Measurements from ENCODE around the gene CSRP3. TPM values are rescaled to one million over a fixed set of nuclear protein-coding genes. Genes with fewer than 3 reads are reported as not detected.

CSRP3 gene
- total and polyA plus RNA-seq, 2 of the 4 experiments (the other 2 are of a cell fraction): not detected

DNA sequence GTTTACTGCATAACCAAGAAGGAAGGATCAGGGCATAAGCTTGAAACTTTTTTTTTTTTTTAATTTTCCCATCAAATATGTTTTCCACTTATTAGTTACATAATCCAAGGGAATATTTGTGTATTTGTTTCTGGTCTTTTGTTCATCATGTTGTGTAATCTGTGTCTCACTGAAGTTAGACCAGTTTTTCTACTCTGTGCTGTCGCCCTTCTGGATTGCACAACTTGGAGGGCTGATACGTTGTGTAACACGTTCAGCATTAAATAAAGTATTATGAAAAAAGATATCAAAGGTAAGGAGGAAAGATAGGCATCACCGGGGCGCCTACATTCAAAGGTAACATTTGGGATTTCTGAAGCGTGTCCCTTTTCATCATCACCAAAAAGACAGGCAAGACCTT lies 42.3 kb upstream of the CSRP3 start:
- ATAC-seq (ENCODE audit: low read depth) (no peak), DNase-seq (no peak)
- Histone ChIP-seq H2BK15ac (ENCODE audit: low read depth, low read length) (no peak overlapping the region), H3K9ac (ENCODE audit: low read depth, low read length) (no peak overlapping the region), H3K18ac (ENCODE audit: low read depth, low read length) (no peak overlapping the region), H3K79me1 (ENCODE audit: low read depth in 1 of 2, low read length in 2 of 2) (peaks cover 0 to 5% of the 10 kb centered on the region in 2 experiments; a peak in 1 of 4 replicates), H3K27ac (ENCODE audit: insufficient read depth, low read length) (no peak overlapping the region), H2BK20ac (ENCODE audit: low read depth, low read length) (no peak overlapping the region), H3K9me3 (ENCODE audit: control insufficient read depth, insufficient read depth, low read length) (no peaks in the 10 kb centered on the region), H3K4me2 (ENCODE audit: low read depth, low read length) (no peak overlapping the region), H4K5ac (ENCODE audit: low read depth, low read length) (no peak overlapping the region), H3K9me1 (ENCODE audit: insufficient read depth, low read length) (no peaks in the 10 kb centered on the region; the same call in 1 of the 2 replicates), H3K4ac (ENCODE audit: low read depth, low read length) (no peak overlapping the region), H3K27me3 (ENCODE audit: control insufficient read depth, insufficient read depth, low read length) (peaks cover 30% of the 10 kb centered on the region), H3K4me1 (ENCODE audit: control insufficient read depth, insufficient read depth, low read length) (no peaks in the 10 kb centered on the region), H4K91ac (ENCODE audit: insufficient read depth, low read depth, low read length) (no peak overlapping the region), H4K8ac (ENCODE audit: low read depth in 2 of 2, low read length in 2 of 2) (no peak overlapping the region), H2AK5ac (ENCODE audit: low read depth, low read length) (no peak overlapping the region), H2BK120ac (ENCODE audit: low read depth, low read length) (no peak overlapping the region), H3K23ac (ENCODE audit: low read depth, low read length) (no peak overlapping the region), H2AK9ac (replicated peaks; ENCODE audit: low read depth, low read length, poor library complexity) (no peak overlapping the region), H2BK5ac (ENCODE audit: low read depth, low read length, poor library complexity, severe bottlenecking) (no peak overlapping the region), H2AFZ (replicated peaks; ENCODE audit: low read length, poor library complexity) (no peak overlapping the region), H3K4me3 (ENCODE audit: insufficient read depth, low read depth, low read length) (no peak overlapping the region), H3K36me3 (ENCODE audit: control insufficient read depth, insufficient read depth, low read length) (no peaks in the 10 kb centered on the region), H3K14ac (replicated peaks; ENCODE audit: low read depth, low read length) (no peak overlapping the region), H4K20me1 (ENCODE audit: insufficient read depth, low read length) (no peaks in the 10 kb centered on the region), H3K56ac (ENCODE audit: extremely low read depth, insufficient read depth, low read length) (no peak overlapping the region)
- TF ChIP-seq CTCF (conservative IDR thresholded peaks at IDR 0.05; ENCODE audit: low read depth, low read length): no peak
- TF ChIP-seq RAD21 (IDR thresholded peaks at IDR 0.05; ENCODE audit: low read length): no peak
- no peak for TF ChIP-seq USF2 (IDR thresholded peaks at IDR 0.05; ENCODE audit: low read depth, low read length)
- no peak for TF ChIP-seq SMC3 (IDR thresholded peaks at IDR 0.05; ENCODE audit: low read depth, low read length)
- TF ChIP-seq MXI1 (IDR thresholded peaks at IDR 0.05; ENCODE audit: borderline replicate concordance, low read depth, low read length): no peak
- no peak for TF ChIP-seq RFX5 (IDR thresholded peaks at IDR 0.05; ENCODE audit: low read depth, low read length)
- TF ChIP-seq CEBPB (IDR thresholded peaks at IDR 0.05; ENCODE audit: low read depth, low read length): peak; percentile 75
- ChIA-PET CTCF (interaction anchor here (0.6 to 1.4 kb wide), 4 partner anchors 10 to 766 kb away, joined by 3 to 7 read pairs (median 4); no protein-coding TSS in a partner anchor), POLR2A (ENCODE audit: unreplicated experiment) (no interaction called here)
- in situ Hi-C loops (cut with MboI; ENCODE audit: low sequenced_read_pairs): no loop called here
- intact Hi-C loops (cut with micrococcal nuclease): loop anchor here (5.0 kb wide), 2 partner anchors 127 to 167 kb away; partner anchors contain the start of gene ZDHHC13
- dilution Hi-C loops (cut with HindIII; ENCODE audit: low sequenced_read_pairs, unreplicated experiment): no loop called here
- WGBS, 2 experiments (ENCODE audit: extremely low coverage in 2 of 2, insufficient read length in 1 of 2): no CpG with 5 or more reads among the region's 6 CpGs
- BruUV-seq (replicated peaks): no TSS peak

Measured in IMR-90 (cell line).